HG03175 (cell line): ENCODE measurements around the gene CDCA3.

ENCODE experiments used
- ATAC-seq: cut with Tn5 transposase; IDR thresholded peaks from one replicate; pipeline ENCODE4 v1.9.1; 2021; ENCODE audit warnings: mild to moderate bottlenecking, moderate library complexity; ENCODE audit not compliant: unreplicated experiment

The CDCA3 gene

GRCh38 chr12:6822426-6823135 is 28.5 kb downstream of the CDCA3 start:
- no peak for ATAC-seq

- ATAC-seq: no peak
These were observed 29.3 kb downstream of the CDCA3 start, which contains the start of gene GPR162 for GRCh38 chr12:6821591-6822425. Gene GPR162, plus strand, starts transcription at chr12:6821821. Its CDS starts 2,078 bp downstream, at chr12:6823899.

- ATAC-seq: no peak
These were observed 30.9 kb downstream of the CDCA3 start for GRCh38 chr12:6820166-6820565.

GRCh38 chr12:6819106-6820030 is 31.7 kb downstream of the CDCA3 start:
- ATAC-seq: no peak

- ATAC-seq: no peak
These were observed 32.4 kb downstream of the CDCA3 start for GRCh38 chr12:6818645-6819044.

GRCh38 chr12:6818222-6818621 is 32.9 kb downstream of the CDCA3 start:
- no peak for ATAC-seq

- no peak for ATAC-seq
These were observed 33.4 kb downstream of the CDCA3 start for GRCh38 chr12:6817662-6818157.

GRCh38 chr12:6817098-6817497 is 34.0 kb downstream of the CDCA3 start:
- ATAC-seq: no peak

GRCh38 chr12:6816598-6816997 is 34.5 kb downstream of the CDCA3 start:
- no peak for ATAC-seq

- ATAC-seq: no peak
These were observed 37.7 kb downstream of the CDCA3 start for GRCh38 chr12:6813363-6813762.

GRCh38 chr12:6810758-6811157 is 40.3 kb downstream of the CDCA3 start:
- ATAC-seq: no peak

GRCh38 chr12:6809056-6809455 is 42.0 kb downstream of the CDCA3 start:
- no peak for ATAC-seq

- ATAC-seq: no peak
These were observed 43.9 kb downstream of the CDCA3 start for GRCh38 chr12:6807170-6807569.

GRCh38 chr12:6799147-6799546 is 51.9 kb downstream of the CDCA3 start:
- no peak for ATAC-seq
